Osteoblast (primary cell): Measurements from ENCODE around the gene KMT5C. TPM values are rescaled to one million over a fixed set of nuclear protein-coding genes. Genes with fewer than 3 reads are reported as not detected.

Source experiments
- DNase-seq: peaks from one replicate; pipeline ENCODE4 v3.0.0; 2011; ENCODE audit warnings: low spot score, mixed read lengths; ENCODE audit not compliant: insufficient read length; ENCODE audit errors: missing footprints
- H2AFZ ChIP-seq: 2 replicates; pipeline ENCODE4 v1.6.0; 2011; ENCODE audit warnings: mild to moderate bottlenecking, low read length
- H3K27ac ChIP-seq: 2 replicates; pipeline ENCODE4 v1.5.1; 2011; ENCODE audit warnings: mild to moderate bottlenecking, low read depth, low read length, moderate library complexity
- H3K27me3 ChIP-seq: 2 replicates; pipeline ENCODE4 v1.6.0; 2012; ENCODE audit warnings: mild to moderate bottlenecking, control low read depth, inconsistent platforms, low read length, moderate library complexity; ENCODE audit not compliant: insufficient read depth
- H3K36me3 ChIP-seq: 2 replicates; pipeline ENCODE4 v1.5.1; 2011; ENCODE audit warnings: mild to moderate bottlenecking, low read length, control low read depth, moderate library complexity; ENCODE audit not compliant: insufficient read depth
- H3K4me1 ChIP-seq: 2 replicates; pipeline ENCODE4 v1.5.1; 2011; ENCODE audit warnings: mild to moderate bottlenecking, low read length, control low read depth, moderate library complexity; ENCODE audit not compliant: insufficient read depth
- H3K4me2 ChIP-seq: 2 replicates; pipeline ENCODE4 v1.6.0; 2011; ENCODE audit warnings: mild to moderate bottlenecking, low read length; ENCODE audit not compliant: insufficient read depth
- H3K4me3 ChIP-seq: fragments of 200-600 bp; sonication (generic); 3 replicates; pipeline ENCODE4 v1.5.1; 2012; ENCODE audit warnings: mild to moderate bottlenecking, low read length, inconsistent platforms; ENCODE audit not compliant: insufficient read depth
- H3K79me2 ChIP-seq: 2 replicates; pipeline ENCODE4 v1.6.0; 2012; ENCODE audit warnings: mild to moderate bottlenecking, low read length, control low read depth, inconsistent platforms; ENCODE audit not compliant: insufficient read depth
- H3K9me3 ChIP-seq: 2 replicates; pipeline ENCODE4 v1.5.1; 2011; ENCODE audit warnings: low read depth, low read length, control low read depth
- H4K20me1 ChIP-seq: 2 replicates; pipeline ENCODE4 v1.6.0; 2012; ENCODE audit warnings: mild to moderate bottlenecking, low read length, control low read depth; ENCODE audit not compliant: insufficient read depth
- CTCF ChIP-seq: IDR thresholded peaks from 2 replicates; pipeline ENCODE4 v1.5.1; 2011; ENCODE audit warnings: mild to moderate bottlenecking, low read depth, low read length, moderate library complexity; ENCODE audit errors: extremely low read depth
- total RNA-seq: library from RNA; depleted of rRNA; stranded (reverse); fragments of >200 nt; gene quantifications from 2 replicates; pipeline ENCODE4 v1.2.3, GENCODE V29; 2012

The KMT5C gene
- total RNA-seq, 1 donor: 10.9 TPM

- H3K4me2 ChIP-seq: peak overlapping the region; percentile 92
- peak overlapping the region; percentile 56 for H3K27ac ChIP-seq
- H4K20me1 ChIP-seq: no peaks in the 10 kb centered on the region
- peak overlapping the region; percentile 72 for H3K4me3 ChIP-seq
- H3K9me3 ChIP-seq: no peaks in the 10 kb centered on the region
- peaks cover 7% of the 10 kb centered on the region for H3K4me1 ChIP-seq
- H2AFZ ChIP-seq: peak overlapping the region; percentile 97
- no peaks in the 10 kb centered on the region for H3K79me2 ChIP-seq
- peaks cover 24% of the 10 kb centered on the region for H3K36me3 ChIP-seq
- peak; percentile 87 for TF ChIP-seq CTCF
- H3K27me3 ChIP-seq: no peaks in the 10 kb centered on the region
- DNase-seq: peak; percentile 100
Observed at GRCh38 chr19:55301459-55302317, 38.0 kb upstream of the KMT5C start.

DNA sequence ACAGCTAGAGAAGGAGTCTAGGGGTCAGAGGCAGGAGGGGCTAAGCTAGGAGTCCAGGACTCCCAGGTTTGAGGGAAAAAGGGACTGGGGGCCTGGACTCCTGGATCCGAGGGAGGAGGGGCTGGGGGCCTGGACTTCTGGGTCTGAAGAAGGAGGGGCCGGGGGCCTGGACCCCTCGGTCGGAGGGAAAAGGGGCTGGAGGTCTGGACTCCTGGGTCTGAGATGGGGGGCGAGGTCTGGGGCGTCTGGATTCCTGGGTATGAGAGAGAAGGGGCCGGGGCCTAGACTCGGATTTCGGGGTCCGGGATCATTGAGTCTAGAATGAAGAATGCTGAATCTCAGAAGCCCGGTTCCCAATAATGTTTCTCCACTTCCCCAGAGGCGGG is 37.4 kb upstream of the KMT5C start:
- Histone ChIP-seq H3K27ac (peak overlapping the region; percentile 56), H3K36me3 (peaks cover 28% of the 10 kb centered on the region), H3K4me3 (peak overlapping the region; percentile 72), H3K9me3 (no peaks in the 10 kb centered on the region), H4K20me1 (no peaks in the 10 kb centered on the region), H2AFZ (peak overlapping the region; percentile 97), H3K27me3 (no peaks in the 10 kb centered on the region), H3K4me2 (peak overlapping the region; percentile 92), H3K4me1 (peaks cover 7% of the 10 kb centered on the region), H3K79me2 (no peaks in the 10 kb centered on the region)
- TF ChIP-seq CTCF: no peak
- no peak for DNase-seq

DNA sequence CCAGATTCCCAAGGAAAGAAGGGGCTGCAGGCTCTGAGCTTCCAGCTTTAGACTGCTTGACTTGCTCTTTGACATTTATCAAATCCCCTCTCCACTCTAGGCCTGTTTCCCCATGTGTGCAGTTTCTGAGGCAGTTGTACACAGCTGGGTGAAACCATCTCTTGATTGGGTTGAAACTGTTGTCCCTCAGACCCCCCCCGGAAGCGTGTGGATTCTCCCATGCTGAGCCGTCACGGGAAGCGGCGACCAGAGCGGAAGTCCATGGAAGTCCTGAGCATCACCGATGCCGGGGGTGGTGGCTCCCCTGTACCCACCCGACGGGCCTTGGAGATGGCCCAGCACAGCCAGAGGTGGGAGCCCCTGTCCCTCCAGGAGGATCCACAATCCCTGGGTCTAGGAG is 36.2 kb upstream of the KMT5C start:
- Histone ChIP-seq H3K9me3 (no peaks in the 10 kb centered on the region), H3K4me1 (peaks cover 7% of the 10 kb centered on the region), H3K4me3 (no peak overlapping the region), H2AFZ (no peak overlapping the region), H3K79me2 (no peaks in the 10 kb centered on the region), H3K27ac (no peak overlapping the region), H3K27me3 (no peaks in the 10 kb centered on the region), H3K4me2 (no peak overlapping the region), H4K20me1 (no peaks in the 10 kb centered on the region), H3K36me3 (peaks cover 31% of the 10 kb centered on the region)
- peak; percentile 49 for DNase-seq
- TF ChIP-seq CTCF: no peak

DNA sequence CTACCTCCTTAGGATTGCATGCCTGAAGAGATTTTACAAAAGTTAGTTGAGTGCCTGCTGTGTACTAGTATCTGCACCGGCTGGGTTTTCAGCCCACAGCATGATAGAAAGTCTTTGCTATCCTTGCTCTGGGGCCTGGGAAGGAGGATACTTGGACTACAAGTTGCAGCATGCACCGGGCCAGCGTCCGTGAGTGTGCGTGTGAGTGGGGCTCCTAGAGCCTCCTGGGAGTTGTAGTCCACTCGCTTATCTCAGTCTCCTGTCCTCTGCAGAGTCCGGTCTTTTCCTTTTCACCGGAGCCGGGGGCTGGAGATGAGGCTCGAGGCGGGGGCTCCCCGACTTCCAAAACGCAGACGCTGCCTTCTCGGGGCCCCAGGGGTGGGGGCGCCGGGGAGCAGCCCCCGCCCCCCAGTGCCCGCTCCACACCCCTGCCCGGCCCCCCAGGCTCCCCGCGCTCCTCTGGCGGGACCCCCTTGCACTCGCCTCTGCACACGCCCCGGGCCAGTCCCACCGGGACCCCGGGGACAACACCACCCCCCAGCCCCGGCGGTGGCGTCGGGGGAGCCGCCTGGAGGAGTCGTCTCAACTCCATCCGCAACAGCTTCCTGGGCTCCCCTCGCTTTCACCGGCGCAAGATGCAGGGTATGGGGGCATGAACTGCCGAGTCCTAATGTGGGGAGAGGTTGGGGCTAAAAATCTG is 35.2 kb upstream of the KMT5C start:
- no peak overlapping the region for H3K4me3 ChIP-seq
- H3K27me3 ChIP-seq: no peaks in the 10 kb centered on the region
- no peaks in the 10 kb centered on the region for H3K9me3 ChIP-seq
- no peak overlapping the region for H3K4me2 ChIP-seq
- peak; percentile 90 for DNase-seq
- H4K20me1 ChIP-seq: no peaks in the 10 kb centered on the region
- peaks cover 34% of the 10 kb centered on the region for H3K36me3 ChIP-seq
- H3K27ac ChIP-seq: no peak overlapping the region
- no peaks in the 10 kb centered on the region for H3K79me2 ChIP-seq
- no peak overlapping the region for H2AFZ ChIP-seq
- peaks cover 7% of the 10 kb centered on the region for H3K4me1 ChIP-seq
- TF ChIP-seq CTCF: no peak
